ENCODE measurements around the gene RAPGEF5. TPM values are rescaled to one million over a fixed set of nuclear protein-coding genes. Genes with fewer than 3 reads are reported as not detected.

Gene RAPGEF5
- total RNA-seq, 6 experiments from 2014 or later: 15.5 to 56.4 (median 27.1) TPM

GRCh38 chr7:22390516-22390915 lies 33.6 kb upstream of the RAPGEF5 start:
- H3K4me3 ChIP-seq: no peak overlapping the region
- intact Hi-C loops (cut with DNase I): no loop called here
- WGBS (ENCODE audit: insufficient coverage, low coverage, low lambda C conversion rate, missing lambda C conversion rate): 33% methylated on average over 1 of the region's 1 CpG

GRCh38 chr7:22389892-22390291 lies 32.9 kb upstream of the RAPGEF5 start:
- no peaks in the 10 kb centered on the region for H3K4me1 ChIP-seq
- H3K36me3 ChIP-seq: no peaks in the 10 kb centered on the region
- ATAC-seq: no peak
- no peak overlapping the region for H3K27ac ChIP-seq
- WGBS (ENCODE audit: insufficient coverage, low coverage, low lambda C conversion rate, missing lambda C conversion rate): 83% methylated on average over 2 of the region's 2 CpGs
- no peaks in the 10 kb centered on the region for H3K9me3 ChIP-seq
- intact Hi-C loops (cut with DNase I): no loop called here
- TF ChIP-seq POLR2A (IDR thresholded peaks at IDR 0.05) (no peak), CTCF (IDR thresholded peaks at IDR 0.05) (no peak)
- H3K4me3 ChIP-seq: no peak overlapping the region
- no peak for DNase-seq
- no peaks in the 10 kb centered on the region for H3K27me3 ChIP-seq

More at GRCh38 chr7:22390516-22390915, 33.6 kb upstream of the RAPGEF5 start:
- no peaks in the 10 kb centered on the region for H3K27me3 ChIP-seq
- no peaks in the 10 kb centered on the region for H3K4me1 ChIP-seq
- H3K9me3 ChIP-seq: no peaks in the 10 kb centered on the region
- TF ChIP-seq POLR2A (IDR thresholded peaks at IDR 0.05) (no peak), CTCF (IDR thresholded peaks at IDR 0.05) (no peak)
- H3K36me3 ChIP-seq: no peaks in the 10 kb centered on the region
- H3K27ac ChIP-seq: no peak overlapping the region
- ATAC-seq (no peak), DNase-seq (no peak)

GRCh38 chr7:22387583-22387982 lies 30.6 kb upstream of the RAPGEF5 start:
- intact Hi-C loops (cut with DNase I): no loop called here
- TF ChIP-seq CTCF (IDR thresholded peaks at IDR 0.05): no peak
- no peak for TF ChIP-seq POLR2A (IDR thresholded peaks at IDR 0.05)
- H3K9me3 ChIP-seq: no peaks in the 10 kb centered on the region
- DNase-seq: no peak
- H3K27ac ChIP-seq: no peak overlapping the region
- H3K36me3 ChIP-seq: no peaks in the 10 kb centered on the region
- 34% methylated on average over 2 of the region's 4 CpGs for WGBS (ENCODE audit: insufficient coverage, low coverage, low lambda C conversion rate, missing lambda C conversion rate)
- H3K4me1 ChIP-seq: no peaks in the 10 kb centered on the region
- no peaks in the 10 kb centered on the region for H3K27me3 ChIP-seq
- no peak for ATAC-seq
- no peak overlapping the region for H3K4me3 ChIP-seq

GRCh38 chr7:22386865-22387264 lies 29.9 kb upstream of the RAPGEF5 start:
- Histone ChIP-seq H3K4me1 (no peaks in the 10 kb centered on the region), H3K9me3 (no peaks in the 10 kb centered on the region), H3K27me3 (no peaks in the 10 kb centered on the region), H3K36me3 (no peaks in the 10 kb centered on the region), H3K4me3 (no peak overlapping the region), H3K27ac (no peak overlapping the region)
- intact Hi-C loops (cut with DNase I): no loop called here
- TF ChIP-seq CTCF (IDR thresholded peaks at IDR 0.05): no peak
- no peak for TF ChIP-seq POLR2A (IDR thresholded peaks at IDR 0.05)
- ATAC-seq (no peak), DNase-seq (no peak)
- 73% methylated on average over 1 of the region's 1 CpG for WGBS (ENCODE audit: insufficient coverage, low coverage, low lambda C conversion rate, missing lambda C conversion rate)
